ENCODE data around the gene TEKT2.

Gene TEKT2

GRCh38 chr1:36114371-36114770 is 30.5 kb downstream of the TEKT2 start:
- Histone ChIP-seq H3K4me2 (ENCODE audit: low read length) (peak overlapping the region; percentile 21; the same call in 1 of the 2 replicates), H3K27me3 (ENCODE audit: control insufficient read depth, low read length) (no peaks in the 10 kb centered on the region)

GRCh38 chr1:36115200-36115669 is 31.3 kb downstream of the TEKT2 start:
- no peak overlapping the region for H3K4me2 ChIP-seq (ENCODE audit: low read length)
- no peak overlapping the region for H3K27ac ChIP-seq (ENCODE audit: low read depth, low read length)
- no peaks in the 10 kb centered on the region for H4K20me1 ChIP-seq (ENCODE audit: control insufficient read depth, insufficient read depth, low read depth, low read length)
- H3K79me2 ChIP-seq (ENCODE audit: control insufficient read depth, low read length): no peaks in the 10 kb centered on the region
- H3F3A ChIP-seq (ENCODE audit: control insufficient read depth, insufficient read depth): no peaks in the 10 kb centered on the region
- no peaks in the 10 kb centered on the region for H3K36me3 ChIP-seq (ENCODE audit: control insufficient read depth, low read length)
- H3K4me1 ChIP-seq (ENCODE audit: control insufficient read depth, low read length): peaks cover 10% of the 10 kb centered on the region
- H3K9me3 ChIP-seq (ENCODE audit: control insufficient read depth, insufficient read depth, low read length): no peaks in the 10 kb centered on the region
- H3K4me3 ChIP-seq (ENCODE audit: low read length): no peak overlapping the region
- no peaks in the 10 kb centered on the region for H3K27me3 ChIP-seq (ENCODE audit: control insufficient read depth, low read length)
- H3K9me2 ChIP-seq (replicated peaks; ENCODE audit: control insufficient read depth, low read length): no peaks in the 10 kb centered on the region
- TF ChIP-seq, protein P1, sequence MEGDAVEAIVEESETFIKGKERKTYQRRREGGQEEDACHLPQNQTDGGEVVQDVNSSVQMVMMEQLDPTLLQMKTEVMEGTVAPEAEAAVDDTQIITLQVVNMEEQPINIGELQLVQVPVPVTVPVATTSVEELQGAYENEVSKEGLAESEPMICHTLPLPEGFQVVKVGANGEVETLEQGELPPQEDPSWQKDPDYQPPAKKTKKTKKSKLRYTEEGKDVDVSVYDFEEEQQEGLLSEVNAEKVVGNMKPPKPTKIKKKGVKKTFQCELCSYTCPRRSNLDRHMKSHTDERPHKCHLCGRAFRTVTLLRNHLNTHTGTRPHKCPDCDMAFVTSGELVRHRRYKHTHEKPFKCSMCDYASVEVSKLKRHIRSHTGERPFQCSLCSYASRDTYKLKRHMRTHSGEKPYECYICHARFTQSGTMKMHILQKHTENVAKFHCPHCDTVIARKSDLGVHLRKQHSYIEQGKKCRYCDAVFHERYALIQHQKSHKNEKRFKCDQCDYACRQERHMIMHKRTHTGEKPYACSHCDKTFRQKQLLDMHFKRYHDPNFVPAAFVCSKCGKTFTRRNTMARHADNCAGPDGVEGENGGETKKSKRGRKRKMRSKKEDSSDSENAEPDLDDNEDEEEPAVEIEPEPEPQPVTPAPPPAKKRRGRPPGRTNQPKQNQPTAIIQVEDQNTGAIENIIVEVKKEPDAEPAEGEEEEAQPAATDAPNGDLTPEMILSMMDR (IDR thresholded peaks at IDR 0.05; ENCODE audit: low read depth, low read length, poor library complexity, severe bottlenecking): no peak
- TF ChIP-seq EZH2phosphoT487 (IDR thresholded peaks at IDR 0.05; ENCODE audit: borderline replicate concordance, low read length): no peak

More at GRCh38 chr1:36114371-36114770, 30.5 kb downstream of the TEKT2 start:
- TF ChIP-seq, protein P1 (IDR thresholded peaks at IDR 0.05; ENCODE audit: low read depth, low read length, poor library complexity, severe bottlenecking): no peak
- TF ChIP-seq EZH2phosphoT487 (IDR thresholded peaks at IDR 0.05; ENCODE audit: borderline replicate concordance, low read length): no peak
- H3K4me3 ChIP-seq (ENCODE audit: low read length): no peak overlapping the region
- H3K9me2 ChIP-seq (replicated peaks; ENCODE audit: control insufficient read depth, low read length): no peaks in the 10 kb centered on the region
- no peaks in the 10 kb centered on the region for H3K36me3 ChIP-seq (ENCODE audit: control insufficient read depth, low read length)
- H3K79me2 ChIP-seq (ENCODE audit: control insufficient read depth, low read length): no peaks in the 10 kb centered on the region
- peaks cover 10% of the 10 kb centered on the region for H3K4me1 ChIP-seq (ENCODE audit: control insufficient read depth, low read length)
- H3K9me3 ChIP-seq (ENCODE audit: control insufficient read depth, insufficient read depth, low read length): no peaks in the 10 kb centered on the region
- H3K27ac ChIP-seq (ENCODE audit: low read depth, low read length): no peak overlapping the region
- no peaks in the 10 kb centered on the region for H4K20me1 ChIP-seq (ENCODE audit: control insufficient read depth, insufficient read depth, low read depth, low read length)
- no peaks in the 10 kb centered on the region for H3F3A ChIP-seq (ENCODE audit: control insufficient read depth, insufficient read depth)

- Histone ChIP-seq H3K27me3 (ENCODE audit: control insufficient read depth, low read length) (no peaks in the 10 kb centered on the region), H3F3A (ENCODE audit: control insufficient read depth, insufficient read depth) (no peaks in the 10 kb centered on the region), H3K79me2 (ENCODE audit: control insufficient read depth, low read length) (no peaks in the 10 kb centered on the region), H3K36me3 (ENCODE audit: control insufficient read depth, low read length) (no peaks in the 10 kb centered on the region), H4K20me1 (ENCODE audit: control insufficient read depth, insufficient read depth, low read depth, low read length) (no peaks in the 10 kb centered on the region), H3K4me3 (ENCODE audit: low read length) (no peak overlapping the region), H3K9me2 (replicated peaks; ENCODE audit: control insufficient read depth, low read length) (no peaks in the 10 kb centered on the region), H3K9me3 (ENCODE audit: control insufficient read depth, insufficient read depth, low read length) (no peaks in the 10 kb centered on the region), H3K4me2 (ENCODE audit: low read length) (no peak overlapping the region), H3K4me1 (ENCODE audit: control insufficient read depth, low read length) (peaks cover 10% of the 10 kb centered on the region), H3K27ac (ENCODE audit: low read depth, low read length) (no peak overlapping the region)
- TF ChIP-seq, protein P1 (IDR thresholded peaks at IDR 0.05; ENCODE audit: low read depth, low read length, poor library complexity, severe bottlenecking): no peak
- TF ChIP-seq EZH2phosphoT487 (IDR thresholded peaks at IDR 0.05; ENCODE audit: borderline replicate concordance, low read length): no peak
These were observed 32.0 kb downstream of the TEKT2 start for GRCh38 chr1:36115931-36116330.
